OCI-LY1 (cell line): ENCODE data around the gene WWOX.

Experiments used
- CTCF ChIP-seq: fragments of 200-600 bp; sonication (generic), shearing (Covaris generic); IDR thresholded peaks from 2 replicates; pipeline ENCODE4 v1.5.1; 2017; ENCODE audit warnings: mild to moderate bottlenecking, antibody characterized with exemption, low read length, moderate library complexity, mixed read lengths
- EZH2 ChIP-seq: fragments of 200-600 bp; sonication (generic), shearing (Covaris generic); IDR thresholded peaks from 2 replicates; pipeline ENCODE4 v1.8.0; 2017; ENCODE audit warnings: borderline replicate concordance, mixed run types, mild to moderate bottlenecking, antibody characterized with exemption, low read length, moderate library complexity, mixed read lengths

GRCh38 chr16:79164388-79164995 lies 1065.0 kb downstream of the WWOX start:
- TF ChIP-seq CTCF (no peak), EZH2 (no peak)
